Measurements from ENCODE around the gene MAPK13. TPM values are rescaled to one million over a fixed set of nuclear protein-coding genes. Genes with fewer than 3 reads are reported as not detected.

MAPK13 gene
- total RNA-seq, 2 donors from 2014 or later = 14.6 to 16.0 TPM

GRCh38 chr6:36133912-36134311, 3.6 kb downstream of the MAPK13 start:
- no peak overlapping the region for H3K27ac ChIP-seq (ENCODE audit: low read depth, low read length)
- peaks cover 4% of the 10 kb centered on the region for H3K27me3 Mint-ChIP-seq (ENCODE audit: insufficient read depth)
- H3K27ac Mint-ChIP-seq = no peak overlapping the region
- H3K9me3 Mint-ChIP-seq = no peaks in the 10 kb centered on the region
- H3K4me3 ChIP-seq (ENCODE audit: low read length) = no peak overlapping the region
- no peak for TF ChIP-seq CTCF (conservative IDR thresholded peaks at IDR 0.05)
- H3K27me3 ChIP-seq (ENCODE audit: control insufficient read depth, insufficient read depth, low read length, poor library complexity, severe bottlenecking) = peaks cover 8% of the 10 kb centered on the region
- peaks cover 23% of the 10 kb centered on the region for H3K4me1 ChIP-seq (ENCODE audit: control insufficient read depth, insufficient read depth, low read length)
- DNase-seq = no peak
- H3K9ac ChIP-seq (ENCODE audit: extremely low read depth, low read length, poor library complexity, severe bottlenecking) = no peak overlapping the region
- H3K9me3 ChIP-seq (ENCODE audit: control insufficient read depth, low read length) = no peaks in the 10 kb centered on the region
- H3K36me3 Mint-ChIP-seq (ENCODE audit: low read depth) = peaks cover 3% of the 10 kb centered on the region
- no peak overlapping the region for H3K4me3 Mint-ChIP-seq
- 84 to 92% methylated on average over 3 to 4 of the region's 4 CpGs for WGBS, 2 experiments (ENCODE audit: insufficient coverage in 1 of 2, insufficient read length in 1 of 2)
- H3K36me3 ChIP-seq (ENCODE audit: control insufficient read depth, insufficient read depth, low read length) = no peaks in the 10 kb centered on the region
- peaks cover 22% of the 10 kb centered on the region for H3K4me1 Mint-ChIP-seq

GRCh38 chr6:36135053-36135731, 4.9 kb downstream of the MAPK13 start:
- Histone ChIP-seq H3K4me1 (ENCODE audit: control insufficient read depth, insufficient read depth, low read length) (peaks cover 26% of the 10 kb centered on the region), H3K27me3 (ENCODE audit: control insufficient read depth, insufficient read depth, low read length, poor library complexity, severe bottlenecking) (no peaks in the 10 kb centered on the region), H3K36me3 (ENCODE audit: control insufficient read depth, insufficient read depth, low read length) (no peaks in the 10 kb centered on the region), H3K4me3 (ENCODE audit: low read length) (no peak overlapping the region), H3K9ac (ENCODE audit: extremely low read depth, low read length, poor library complexity, severe bottlenecking) (no peak overlapping the region), H3K27ac (ENCODE audit: low read depth, low read length) (no peak overlapping the region), H3K9me3 (ENCODE audit: control insufficient read depth, low read length) (no peaks in the 10 kb centered on the region)
- 92 to 96% methylated on average over 6 to 13 of the region's 13 CpGs for WGBS, 2 experiments (ENCODE audit: insufficient coverage in 1 of 2, insufficient read length in 1 of 2)
- Mint-ChIP-seq H3K27me3 (ENCODE audit: insufficient read depth) (no peaks in the 10 kb centered on the region), H3K9me3 (no peaks in the 10 kb centered on the region), H3K36me3 (ENCODE audit: low read depth) (peaks cover 8% of the 10 kb centered on the region), H3K27ac (no peak overlapping the region), H3K4me3 (no peak overlapping the region), H3K4me1 (peaks cover 25% of the 10 kb centered on the region)
- DNase-seq = no peak
- TF ChIP-seq CTCF (conservative IDR thresholded peaks at IDR 0.05) = no peak

- no peaks in the 10 kb centered on the region for H3K9me3 ChIP-seq (ENCODE audit: control insufficient read depth, low read length)
- Mint-ChIP-seq H3K27me3 (ENCODE audit: insufficient read depth) (no peaks in the 10 kb centered on the region), H3K4me1 (peaks cover 28% of the 10 kb centered on the region), H3K27ac (no peak overlapping the region), H3K4me3 (no peak overlapping the region), H3K36me3 (ENCODE audit: low read depth) (peaks cover 8% of the 10 kb centered on the region), H3K9me3 (no peaks in the 10 kb centered on the region)
- H3K27ac ChIP-seq (ENCODE audit: low read depth, low read length) = no peak overlapping the region
- H3K9ac ChIP-seq (ENCODE audit: extremely low read depth, low read length, poor library complexity, severe bottlenecking) = no peak overlapping the region
- no peaks in the 10 kb centered on the region for H3K27me3 ChIP-seq (ENCODE audit: control insufficient read depth, insufficient read depth, low read length, poor library complexity, severe bottlenecking)
- H3K4me1 ChIP-seq (ENCODE audit: control insufficient read depth, insufficient read depth, low read length) = peaks cover 25% of the 10 kb centered on the region
- H3K36me3 ChIP-seq (ENCODE audit: control insufficient read depth, insufficient read depth, low read length) = no peaks in the 10 kb centered on the region
- H3K4me3 ChIP-seq (ENCODE audit: low read length) = no peak overlapping the region
- DNase-seq = no peak
- 96 to 100% methylated on average over 1 to 2 of the region's 2 CpGs for WGBS, 2 experiments (ENCODE audit: insufficient coverage in 1 of 2, insufficient read length in 1 of 2)
- no peak for TF ChIP-seq CTCF (conservative IDR thresholded peaks at IDR 0.05)
Measured at GRCh38 chr6:36136034-36136433, 5.7 kb downstream of the MAPK13 start.

Data from endodermal cell (in vitro differentiated cells).